MG63 (cell line): Measurements from ENCODE around the gene SLC25A30. TPM values are rescaled to one million over a fixed set of nuclear protein-coding genes. Genes with fewer than 3 reads are reported as not detected.
"Not testable (repeated sequence)": the region's sequence is repeated elsewhere in the genome, so short reads cannot be mapped to it uniquely, and the experiment has no call there.

Experiments
- DNase-seq: peaks from one replicate; pipeline ENCODE4 v3.0.0-alpha.2; 2020
- H3K27me3 ChIP-seq: fragments of 250-450 bp; sonication (Bioruptor Pico); 2 replicates; pipeline ENCODE4 v1.5.1; 2020; ENCODE audit warnings: mild to moderate bottlenecking, moderate library complexity
- H3K36me3 ChIP-seq: fragments of 250-450 bp; sonication (Bioruptor Pico); 2 replicates; pipeline ENCODE4 v1.5.1; 2020; ENCODE audit warnings: mild to moderate bottlenecking, moderate library complexity
- H3K4me3 ChIP-seq: fragments of 250-450 bp; sonication (Bioruptor Pico); 2 replicates; pipeline ENCODE4 v1.5.1; 2020; ENCODE audit warnings: mild to moderate bottlenecking, moderate library complexity
- H3K9me3 ChIP-seq: fragments of 250-450 bp; sonication (Bioruptor Pico); 2 replicates; pipeline ENCODE4 v1.5.1; 2020; ENCODE audit warnings: mild to moderate bottlenecking, moderate library complexity
- total RNA-seq: library from RNA; depleted of rRNA; stranded (reverse); fragments of >200 nt; shearing (Covaris generic); gene quantifications from 2 replicates; pipeline ENCODE4 v1.2.3, GENCODE V29; 2014; ENCODE audit warnings: low replicate concordance

Gene SLC25A30
- total RNA-seq, 1 experiment from 2014 or later: 14.0 TPM

GRCh38 chr13:45382739-45383138 is 35.4 kb downstream of the SLC25A30 start:
- not testable (repeated sequence) for H3K4me3 ChIP-seq, H3K9me3 ChIP-seq, H3K36me3 ChIP-seq, DNase-seq, H3K27me3 ChIP-seq

GRCh38 chr13:45381196-45381595 is 37.0 kb downstream of the SLC25A30 start:
- Histone ChIP-seq H3K9me3 (no peaks in the 10 kb centered on the region), H3K36me3 (no peaks in the 10 kb centered on the region), H3K27me3 (no peaks in the 10 kb centered on the region), H3K4me3 (no peak overlapping the region)
- no peak for DNase-seq

GRCh38 chr13:45380708-45381107 is 37.5 kb downstream of the SLC25A30 start:
- not testable (repeated sequence) for H3K27me3 ChIP-seq, H3K4me3 ChIP-seq, DNase-seq, H3K9me3 ChIP-seq, H3K36me3 ChIP-seq

GRCh38 chr13:45379516-45379915 is 38.7 kb downstream of the SLC25A30 start:
- H3K27me3 ChIP-seq, H3K36me3 ChIP-seq, H3K4me3 ChIP-seq: not testable (repeated sequence)

GRCh38 chr13:45378786-45379185 is 39.4 kb downstream of the SLC25A30 start:
- DNase-seq: not testable (repeated sequence)

More at GRCh38 chr13:45379516-45379915, 38.7 kb downstream of the SLC25A30 start:
- DNase-seq, H3K9me3 ChIP-seq: not testable (repeated sequence)

GRCh38 chr13:45377314-45377713 is 40.9 kb downstream of the SLC25A30 start:
- H3K36me3 ChIP-seq, H3K9me3 ChIP-seq: not testable (repeated sequence)

More at GRCh38 chr13:45378786-45379185, 39.4 kb downstream of the SLC25A30 start:
- not testable (repeated sequence) for H3K9me3 ChIP-seq, H3K27me3 ChIP-seq, H3K4me3 ChIP-seq, H3K36me3 ChIP-seq

GRCh38 chr13:45376651-45377050 is 41.5 kb downstream of the SLC25A30 start:
- not testable (repeated sequence) for DNase-seq, H3K27me3 ChIP-seq, H3K4me3 ChIP-seq, H3K9me3 ChIP-seq, H3K36me3 ChIP-seq

More at GRCh38 chr13:45377314-45377713, 40.9 kb downstream of the SLC25A30 start:
- H3K4me3 ChIP-seq, H3K27me3 ChIP-seq, DNase-seq: not testable (repeated sequence)

- H3K36me3 ChIP-seq: no peaks in the 10 kb centered on the region
- no peak overlapping the region for H3K4me3 ChIP-seq
- no peaks in the 10 kb centered on the region for H3K27me3 ChIP-seq
- no peaks in the 10 kb centered on the region for H3K9me3 ChIP-seq
- no peak for DNase-seq
Measured at GRCh38 chr13:45374917-45375316, 43.3 kb downstream of the SLC25A30 start.

- Histone ChIP-seq H3K36me3 (no peaks in the 10 kb centered on the region), H3K4me3 (no peak overlapping the region)
Measured at GRCh38 chr13:45373162-45373547, 45.0 kb downstream of the SLC25A30 start.

GRCh38 chr13:45372189-45373161 is 45.7 kb downstream of the SLC25A30 start:
- no peak for DNase-seq

More at GRCh38 chr13:45373162-45373547, 45.0 kb downstream of the SLC25A30 start:
- H3K27me3 ChIP-seq: no peaks in the 10 kb centered on the region
- DNase-seq: no peak
- no peaks in the 10 kb centered on the region for H3K9me3 ChIP-seq

GRCh38 chr13:45370922-45371406 is 47.2 kb downstream of the SLC25A30 start:
- H3K27me3 ChIP-seq: no peaks in the 10 kb centered on the region
- peak; percentile 77 for DNase-seq
- H3K4me3 ChIP-seq: no peak overlapping the region
- H3K36me3 ChIP-seq: no peaks in the 10 kb centered on the region
- no peaks in the 10 kb centered on the region; the same call in 1 of the 2 replicates for H3K9me3 ChIP-seq

More at GRCh38 chr13:45372189-45373161, 45.7 kb downstream of the SLC25A30 start:
- Histone ChIP-seq H3K36me3 (no peaks in the 10 kb centered on the region), H3K27me3 (no peaks in the 10 kb centered on the region), H3K4me3 (no peak overlapping the region), H3K9me3 (no peaks in the 10 kb centered on the region)

GRCh38 chr13:45369116-45369515 is 49.1 kb downstream of the SLC25A30 start:
- H3K36me3 ChIP-seq: no peaks in the 10 kb centered on the region
- H3K27me3 ChIP-seq: no peaks in the 10 kb centered on the region
- no peak for DNase-seq
- H3K4me3 ChIP-seq: no peak overlapping the region
- H3K9me3 ChIP-seq: no peaks in the 10 kb centered on the region; the same call in 1 of the 2 replicates

GRCh38 chr13:45368571-45368970 is 49.6 kb downstream of the SLC25A30 start:
- DNase-seq: no peak
- H3K4me3 ChIP-seq: no peak overlapping the region
- H3K36me3 ChIP-seq: no peaks in the 10 kb centered on the region
- no peaks in the 10 kb centered on the region; the same call in 1 of the 2 replicates for H3K9me3 ChIP-seq
- no peaks in the 10 kb centered on the region for H3K27me3 ChIP-seq

GRCh38 chr13:45368005-45368404 is 50.2 kb downstream of the SLC25A30 start:
- Histone ChIP-seq H3K27me3 (no peaks in the 10 kb centered on the region), H3K4me3 (no peak overlapping the region), H3K36me3 (no peaks in the 10 kb centered on the region; the same call in 1 of the 2 replicates), H3K9me3 (no peaks in the 10 kb centered on the region; the same call in 1 of the 2 replicates)
- DNase-seq: no peak

- Histone ChIP-seq H3K27me3 (no peaks in the 10 kb centered on the region), H3K36me3 (no peaks in the 10 kb centered on the region; the same call in 1 of the 2 replicates), H3K9me3 (no peaks in the 10 kb centered on the region; the same call in 1 of the 2 replicates), H3K4me3 (no peak overlapping the region)
- DNase-seq: peak; percentile 92
Measured at GRCh38 chr13:45367358-45367757, 50.8 kb downstream of the SLC25A30 start.

GRCh38 chr13:45365558-45365885 is 52.7 kb downstream of the SLC25A30 start:
- Histone ChIP-seq H3K27me3 (no peaks in the 10 kb centered on the region), H3K4me3 (no peak overlapping the region), H3K36me3 (peaks cover 1% of the 10 kb centered on the region; the same call in 1 of the 2 replicates), H3K9me3 (no peaks in the 10 kb centered on the region; the same call in 1 of the 2 replicates)
- DNase-seq: no peak

GRCh38 chr13:45364876-45365557 is 53.2 kb downstream of the SLC25A30 start:
- H3K9me3 ChIP-seq: no peaks in the 10 kb centered on the region; the same call in 1 of the 2 replicates
- DNase-seq: no peak
- H3K27me3 ChIP-seq: no peaks in the 10 kb centered on the region
- H3K4me3 ChIP-seq: no peak overlapping the region
- peaks cover 2% of the 10 kb centered on the region; the same call in 1 of the 2 replicates for H3K36me3 ChIP-seq
